DND-41 (cell line): ENCODE measurements around the gene DIPK2A.

Source experiments
- ATAC-seq: fragments of 200-7000 bp; cut with Tn5 transposase; 3 replicates; pipeline ENCODE4 v1.9.1; 2021; ENCODE audit warnings: low read depth; ENCODE audit not compliant: insufficient read depth
- DNase-seq: peaks from one replicate; pipeline ENCODE4 v3.0.0-alpha.2; 2020
- H2AFZ ChIP-seq: 2 replicates; pipeline ENCODE4 v1.6.0; 2012; ENCODE audit warnings: low read depth, low read length
- H3K27ac ChIP-seq: 2 replicates; pipeline ENCODE4 v1.5.1; 2012; ENCODE audit warnings: low read length, inconsistent platforms
- H3K27me3 ChIP-seq: fragments of 200-600 bp; sonication (generic); 2 replicates; pipeline ENCODE4 v1.6.0; 2012; ENCODE audit warnings: low read length, mild to moderate bottlenecking, inconsistent platforms; ENCODE audit not compliant: insufficient read depth, poor library complexity
- H3K36me3 ChIP-seq: 2 replicates; pipeline ENCODE4 v1.5.1; 2012; ENCODE audit warnings: low read length, inconsistent platforms; ENCODE audit not compliant: insufficient read depth
- H3K4me1 ChIP-seq: 2 replicates; pipeline ENCODE4 v1.5.1; 2012; ENCODE audit warnings: mild to moderate bottlenecking, low read length; ENCODE audit not compliant: insufficient read depth
- H3K4me2 ChIP-seq: 2 replicates; pipeline ENCODE4 v1.6.0; 2012; ENCODE audit warnings: mild to moderate bottlenecking, moderate library complexity, low read length, inconsistent platforms; ENCODE audit not compliant: insufficient read depth
- H3K4me3 ChIP-seq, 2 experiments: fragments of 200-600 bp in 1 of 2; shearing (Covaris generic) in 1 of 2; 2 replicates each; pipeline ENCODE4 v1.5.1; 2012 to 2016; ENCODE audit warnings: inconsistent platforms in 2 of 2, low read length in 2 of 2, mild to moderate bottlenecking in 2 of 2, low read depth in 1 of 2, moderate library complexity in 1 of 2
- H3K79me2 ChIP-seq: 2 replicates; pipeline ENCODE4 v1.6.0; 2012; ENCODE audit warnings: low read length, inconsistent platforms; ENCODE audit not compliant: insufficient read depth
- H3K9ac ChIP-seq: 2 replicates; pipeline ENCODE4 v1.6.0; 2012; ENCODE audit warnings: low read depth, mild to moderate bottlenecking, inconsistent platforms, low read length, moderate library complexity
- H3K9me3 ChIP-seq: 2 replicates; pipeline ENCODE4 v1.5.1; 2012; ENCODE audit warnings: low read length, moderate library complexity, mild to moderate bottlenecking, inconsistent platforms; ENCODE audit not compliant: insufficient read depth, severe bottlenecking
- H4K20me1 ChIP-seq: 2 replicates; pipeline ENCODE4 v1.6.0; 2012; ENCODE audit warnings: low read length; ENCODE audit not compliant: insufficient read depth
- EZH2 ChIP-seq: IDR thresholded peaks from 3 replicates; pipeline ENCODE4 v1.6.1; 2012; ENCODE audit warnings: borderline replicate concordance, low read depth, mild to moderate bottlenecking, moderate library complexity, low read length, inconsistent platforms; ENCODE audit not compliant: severe bottlenecking
- TF ChIP-seq, protein P1 (sequence below): IDR thresholded peaks from 2 replicates; pipeline ENCODE4 v1.5.1; 2012; ENCODE audit warnings: borderline replicate concordance, low read length, moderate library complexity, mild to moderate bottlenecking; ENCODE audit not compliant: poor library complexity, severe bottlenecking; ENCODE audit errors: extremely low read depth

The DIPK2A gene

DNA sequence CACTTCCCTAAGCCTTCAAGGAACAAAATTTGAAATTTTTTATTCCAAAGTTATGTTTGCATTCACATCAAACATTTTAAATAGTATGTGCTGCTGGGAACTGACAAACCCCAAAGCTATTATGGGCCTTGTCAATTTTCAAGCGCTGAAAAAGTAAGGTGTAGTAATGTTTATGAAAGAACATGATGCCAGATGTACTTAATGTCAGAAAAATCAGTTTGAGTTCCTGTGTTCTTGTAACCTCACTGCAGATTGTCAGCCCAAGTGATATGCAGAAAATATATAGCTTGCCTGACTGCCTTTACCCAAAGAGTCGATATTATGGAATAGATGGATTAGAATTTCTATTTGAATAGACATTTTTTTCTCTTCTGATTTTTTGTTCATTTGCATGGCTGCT, 20.8 kb upstream of the DIPK2A start:
- no peak overlapping the region for H3K27ac ChIP-seq
- H3K4me2 ChIP-seq: no peak overlapping the region
- H4K20me1 ChIP-seq: no peaks in the 10 kb centered on the region
- no peaks in the 10 kb centered on the region for H3K4me1 ChIP-seq
- no peak overlapping the region for H2AFZ ChIP-seq
- no peaks in the 10 kb centered on the region for H3K9me3 ChIP-seq
- H3K4me3 ChIP-seq: no peak overlapping the region
- H3K79me2 ChIP-seq: no peaks in the 10 kb centered on the region
- H3K36me3 ChIP-seq: no peaks in the 10 kb centered on the region
- no peak overlapping the region for H3K9ac ChIP-seq
- peaks cover 5% of the 10 kb centered on the region for H3K27me3 ChIP-seq
- ATAC-seq (no peak), DNase-seq (no peak)
- TF ChIP-seq, protein P1, sequence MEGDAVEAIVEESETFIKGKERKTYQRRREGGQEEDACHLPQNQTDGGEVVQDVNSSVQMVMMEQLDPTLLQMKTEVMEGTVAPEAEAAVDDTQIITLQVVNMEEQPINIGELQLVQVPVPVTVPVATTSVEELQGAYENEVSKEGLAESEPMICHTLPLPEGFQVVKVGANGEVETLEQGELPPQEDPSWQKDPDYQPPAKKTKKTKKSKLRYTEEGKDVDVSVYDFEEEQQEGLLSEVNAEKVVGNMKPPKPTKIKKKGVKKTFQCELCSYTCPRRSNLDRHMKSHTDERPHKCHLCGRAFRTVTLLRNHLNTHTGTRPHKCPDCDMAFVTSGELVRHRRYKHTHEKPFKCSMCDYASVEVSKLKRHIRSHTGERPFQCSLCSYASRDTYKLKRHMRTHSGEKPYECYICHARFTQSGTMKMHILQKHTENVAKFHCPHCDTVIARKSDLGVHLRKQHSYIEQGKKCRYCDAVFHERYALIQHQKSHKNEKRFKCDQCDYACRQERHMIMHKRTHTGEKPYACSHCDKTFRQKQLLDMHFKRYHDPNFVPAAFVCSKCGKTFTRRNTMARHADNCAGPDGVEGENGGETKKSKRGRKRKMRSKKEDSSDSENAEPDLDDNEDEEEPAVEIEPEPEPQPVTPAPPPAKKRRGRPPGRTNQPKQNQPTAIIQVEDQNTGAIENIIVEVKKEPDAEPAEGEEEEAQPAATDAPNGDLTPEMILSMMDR: no peak
- no peak for TF ChIP-seq EZH2

DNA sequence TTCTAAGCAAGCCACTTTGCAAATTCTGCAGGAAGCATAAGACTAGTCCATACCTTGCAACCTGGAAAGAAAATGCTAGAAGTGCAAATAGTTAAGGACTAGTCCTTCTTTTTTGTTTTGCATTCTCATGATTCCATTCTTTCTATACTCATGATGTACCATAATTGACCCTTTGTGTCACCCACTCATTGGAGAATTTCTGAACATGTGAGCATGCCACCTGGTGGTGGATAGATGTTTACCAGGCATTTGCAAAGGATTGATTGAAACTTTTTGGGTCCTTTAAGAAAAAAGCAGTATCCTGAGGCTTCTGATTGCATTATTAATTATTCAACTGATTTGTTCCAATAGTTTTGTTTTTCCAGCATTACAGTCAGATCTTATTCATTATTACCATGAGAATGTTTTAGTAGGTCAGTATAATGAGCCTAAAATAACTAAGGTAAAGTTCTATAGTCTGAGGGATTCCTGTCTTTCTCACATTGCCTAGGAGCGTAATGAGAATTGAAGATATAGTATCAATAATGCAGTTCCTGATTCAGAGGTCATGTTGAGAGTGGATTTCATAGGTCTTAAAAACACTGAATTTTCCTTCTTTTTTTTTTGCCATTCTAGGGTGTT, 20.2 kb upstream of the DIPK2A start:
- H3K9ac ChIP-seq: no peak overlapping the region
- no peak overlapping the region for H3K27ac ChIP-seq
- ATAC-seq (peak; percentile 65; the same call in 2 of the 3 replicates), DNase-seq (peak; percentile 32)
- no peak overlapping the region for H3K4me3 ChIP-seq
- H3K9me3 ChIP-seq: no peaks in the 10 kb centered on the region
- no peaks in the 10 kb centered on the region for H3K36me3 ChIP-seq
- H3K4me1 ChIP-seq: no peaks in the 10 kb centered on the region
- no peaks in the 10 kb centered on the region for H4K20me1 ChIP-seq
- H3K27me3 ChIP-seq: peaks cover 5% of the 10 kb centered on the region
- TF ChIP-seq, protein P1: peak; percentile 71
- no peak for TF ChIP-seq EZH2
- H2AFZ ChIP-seq: no peak overlapping the region
- no peak overlapping the region for H3K4me2 ChIP-seq
- no peaks in the 10 kb centered on the region for H3K79me2 ChIP-seq

DNA sequence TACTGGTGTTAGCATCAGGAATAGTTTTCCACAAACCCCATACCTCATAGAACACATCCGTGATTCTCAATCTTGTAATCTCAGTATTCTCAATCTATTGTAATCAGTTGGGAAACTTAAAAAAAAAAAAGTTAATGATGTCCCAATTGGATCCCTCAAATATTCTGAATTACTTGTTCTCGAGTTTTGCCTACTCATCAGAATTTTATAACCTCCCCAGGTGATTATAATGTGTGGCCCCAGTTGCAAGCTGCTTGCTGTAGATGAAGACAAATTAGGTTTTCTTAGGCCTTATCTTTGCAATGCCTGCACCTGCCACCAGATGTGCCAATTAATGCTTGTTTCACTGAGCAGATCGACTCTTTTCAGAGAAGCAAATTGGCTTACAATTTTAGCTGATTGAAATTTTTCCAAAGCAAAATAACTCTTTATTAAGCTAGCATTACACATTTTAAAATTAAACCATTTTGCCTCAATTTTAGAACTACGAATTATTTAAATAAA, 19.0 kb upstream of the DIPK2A start:
- TF ChIP-seq, protein P1: no peak
- no peak for TF ChIP-seq EZH2
- no peak for ATAC-seq

DNA sequence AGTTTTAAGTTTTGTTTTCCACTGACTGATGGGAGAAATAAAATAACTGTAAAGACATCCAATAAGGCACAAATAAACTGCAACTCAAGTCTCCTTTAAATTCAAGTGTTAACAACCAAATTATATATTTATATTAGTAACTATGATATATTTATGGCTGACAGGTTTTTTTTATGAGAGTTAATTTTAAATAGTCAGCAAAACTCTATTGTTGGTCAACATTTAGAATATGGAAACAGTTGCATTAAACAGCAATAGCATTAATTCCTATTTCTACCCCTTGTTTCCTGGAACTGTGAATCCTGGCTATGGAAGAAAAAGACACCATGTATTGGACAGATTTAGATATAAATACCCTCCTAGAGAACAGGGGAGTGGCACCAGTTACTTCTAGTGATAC, 16.5 kb upstream of the DIPK2A start:
- Histone ChIP-seq H3K9ac (no peak overlapping the region), H3K4me2 (no peak overlapping the region), H3K4me1 (no peaks in the 10 kb centered on the region), H3K27ac (no peak overlapping the region), H2AFZ (no peak overlapping the region), H3K27me3 (peaks cover 8% of the 10 kb centered on the region), H4K20me1 (no peaks in the 10 kb centered on the region), H3K79me2 (no peaks in the 10 kb centered on the region), H3K4me3 (no peak overlapping the region), H3K9me3 (peaks cover 4% of the 10 kb centered on the region), H3K36me3 (no peaks in the 10 kb centered on the region)
- DNase-seq: no peak
- ATAC-seq: no peak
- TF ChIP-seq, protein P1: no peak
- TF ChIP-seq EZH2: no peak

More for the DNA sequence above, 19.0 kb upstream of the DIPK2A start:
- H3K9ac ChIP-seq: no peak overlapping the region
- H2AFZ ChIP-seq: no peak overlapping the region
- no peaks in the 10 kb centered on the region for H3K36me3 ChIP-seq
- no peaks in the 10 kb centered on the region for H3K79me2 ChIP-seq
- H3K27me3 ChIP-seq: peaks cover 5% of the 10 kb centered on the region
- H3K27ac ChIP-seq: no peak overlapping the region
- H3K9me3 ChIP-seq: no peaks in the 10 kb centered on the region
- H3K4me2 ChIP-seq: no peak overlapping the region
- no peaks in the 10 kb centered on the region for H4K20me1 ChIP-seq
- H3K4me3 ChIP-seq: no peak overlapping the region
- no peaks in the 10 kb centered on the region for H3K4me1 ChIP-seq
- DNase-seq: no peak
